HL-60 (cell line): ENCODE data around the gene ASB14.

Experiments used
- GABPA ChIP-seq: IDR thresholded peaks from 2 replicates; pipeline ENCODE4 v1.6.1; 2012; ENCODE audit warnings: low read depth
- POLR2AphosphoS5 ChIP-seq: IDR thresholded peaks from 2 replicates; pipeline ENCODE4 v1.6.1; 2012; ENCODE audit warnings: low read depth
- REST ChIP-seq: IDR thresholded peaks from 2 replicates; pipeline ENCODE4 v1.6.1; 2012; ENCODE audit warnings: low read depth; ENCODE audit not compliant: insufficient replicate concordance
- SPI1 ChIP-seq: IDR thresholded peaks from 2 replicates; pipeline ENCODE4 v1.6.1; 2012; ENCODE audit warnings: low read depth, mild to moderate bottlenecking, borderline replicate concordance
- TF ChIP-seq, protein P1 (sequence below): IDR thresholded peaks from one replicate; pipeline ENCODE4 v1.5.1; 2011; ENCODE audit warnings: low read length, control low read depth, inconsistent platforms; ENCODE audit not compliant: insufficient read depth

DNA sequence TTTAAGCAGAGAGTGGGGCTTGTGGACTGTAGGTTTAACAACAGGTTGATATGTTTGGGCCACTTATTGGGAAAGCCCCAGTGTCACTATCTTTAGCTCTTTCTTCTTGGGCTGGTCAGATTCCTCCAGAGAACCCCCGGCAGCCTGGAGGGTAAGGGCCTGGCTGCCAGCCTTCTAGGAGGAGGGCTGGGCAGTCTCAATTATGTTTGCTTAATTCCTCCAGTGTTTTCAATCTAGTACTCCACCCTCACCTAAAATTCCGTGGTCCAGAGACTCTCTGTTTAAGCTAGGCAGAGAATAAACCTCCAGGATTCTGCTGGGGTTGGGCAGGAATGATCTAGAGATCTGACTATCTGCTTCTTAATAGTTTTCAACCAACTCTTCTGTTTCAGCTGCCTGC is 5.3 kb downstream of the ASB14 start:
- TF ChIP-seq, protein P1, sequence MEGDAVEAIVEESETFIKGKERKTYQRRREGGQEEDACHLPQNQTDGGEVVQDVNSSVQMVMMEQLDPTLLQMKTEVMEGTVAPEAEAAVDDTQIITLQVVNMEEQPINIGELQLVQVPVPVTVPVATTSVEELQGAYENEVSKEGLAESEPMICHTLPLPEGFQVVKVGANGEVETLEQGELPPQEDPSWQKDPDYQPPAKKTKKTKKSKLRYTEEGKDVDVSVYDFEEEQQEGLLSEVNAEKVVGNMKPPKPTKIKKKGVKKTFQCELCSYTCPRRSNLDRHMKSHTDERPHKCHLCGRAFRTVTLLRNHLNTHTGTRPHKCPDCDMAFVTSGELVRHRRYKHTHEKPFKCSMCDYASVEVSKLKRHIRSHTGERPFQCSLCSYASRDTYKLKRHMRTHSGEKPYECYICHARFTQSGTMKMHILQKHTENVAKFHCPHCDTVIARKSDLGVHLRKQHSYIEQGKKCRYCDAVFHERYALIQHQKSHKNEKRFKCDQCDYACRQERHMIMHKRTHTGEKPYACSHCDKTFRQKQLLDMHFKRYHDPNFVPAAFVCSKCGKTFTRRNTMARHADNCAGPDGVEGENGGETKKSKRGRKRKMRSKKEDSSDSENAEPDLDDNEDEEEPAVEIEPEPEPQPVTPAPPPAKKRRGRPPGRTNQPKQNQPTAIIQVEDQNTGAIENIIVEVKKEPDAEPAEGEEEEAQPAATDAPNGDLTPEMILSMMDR = no peak
- TF ChIP-seq REST (no peak), POLR2AphosphoS5 (no peak), GABPA (no peak), SPI1 (no peak)
